HepG2 (cell line): ENCODE results near the gene CDH22. TPM values are rescaled to one million over a fixed set of nuclear protein-coding genes. Genes with fewer than 3 reads are reported as not detected.

Source experiments
- BCL6 ChIP-seq: IDR thresholded peaks from 2 replicates; pipeline ENCODE4 v1.6.1; 2016; ENCODE audit warnings: missing genetic modification reagents, missing compliant biosample characterization
- ETV5 ChIP-seq: IDR thresholded peaks from 2 replicates; pipeline ENCODE4 v1.6.1; 2018; ENCODE audit warnings: missing biosample characterization, missing genetic modification reagents, inconsistent platforms, borderline replicate concordance
- FOSL2 ChIP-seq: sonication (generic); formaldehyde crosslinking; IDR thresholded peaks from 2 replicates; pipeline ENCODE4 v1.4.0; 2020; ENCODE audit warnings: missing genetic modification reagents
- HOXA9 ChIP-seq: sonication (generic); formaldehyde crosslinking; IDR thresholded peaks from 2 replicates; pipeline ENCODE4 v1.8.1; 2022; ENCODE audit warnings: missing genetic modification reagents, mild to moderate bottlenecking, moderate library complexity, borderline replicate concordance
- MAFF ChIP-seq: IDR thresholded peaks from 2 replicates; pipeline ENCODE4 v1.6.1; 2011; ENCODE audit warnings: low read depth, low read length, improper control_type of control experiment
- MLLT10 ChIP-seq: sonication (generic); formaldehyde crosslinking; IDR thresholded peaks from 2 replicates; pipeline ENCODE4 v1.4.0; 2020; ENCODE audit warnings: missing genetic modification reagents
- NPAS2 ChIP-seq: sonication (generic); formaldehyde crosslinking; IDR thresholded peaks from 2 replicates; pipeline ENCODE4 v1.8.0; 2022; ENCODE audit warnings: mild to moderate bottlenecking, missing genetic modification reagents, borderline replicate concordance
- NR2F1 ChIP-seq, 2 experiments: fragments of 450-650 bp in 1 of 2; formaldehyde crosslinking in 1 of 2; IDR thresholded peaks; 2 replicates each; pipeline versions ENCODE4 v1.5.0 to v1.6.1; 2016 to 2020; ENCODE audit warnings: mild to moderate bottlenecking in 1 of 2, missing compliant biosample characterization in 1 of 2, missing genetic modification reagents in 1 of 2, moderate library complexity in 1 of 2
- PHB2 ChIP-seq: fragments of 450-650 bp; IDR thresholded peaks from 2 replicates; pipeline ENCODE4 v1.6.1; 2018; ENCODE audit not compliant: partially characterized antibody
- POLR2G ChIP-seq: fragments of 200-400 bp; formaldehyde crosslinking; IDR thresholded peaks from 2 replicates; pipeline ENCODE4 v1.6.1; 2018; ENCODE audit warnings: mild to moderate bottlenecking, low read depth, low read length, moderate library complexity
- RELA ChIP-seq: sonication (generic); formaldehyde crosslinking; IDR thresholded peaks from 2 replicates; pipeline ENCODE4 v1.4.0; 2020; ENCODE audit warnings: missing genetic modification reagents
- RFX5 ChIP-seq: IDR thresholded peaks from 2 replicates; pipeline ENCODE4 v1.6.1; 2011; ENCODE audit warnings: low read depth, low read length, improper control_type of control experiment
- RXRB ChIP-seq: IDR thresholded peaks from 2 replicates; pipeline ENCODE4 v1.6.1; 2016; ENCODE audit warnings: borderline replicate concordance, missing genetic modification reagents, missing compliant biosample characterization
- SRSF1 ChIP-seq: fragments of 200-400 bp; formaldehyde crosslinking; optimal IDR thresholded peaks from 2 replicates; pipeline ENCODE3; 2017; ENCODE audit warnings: mild to moderate bottlenecking, low read depth, low read length, moderate library complexity
- TBP ChIP-seq: sonication (generic); formaldehyde crosslinking; IDR thresholded peaks from 2 replicates; pipeline ENCODE4 v1.5.0; 2020; ENCODE audit warnings: missing genetic modification reagents
- ZNF136 ChIP-seq: sonication (generic); formaldehyde crosslinking; IDR thresholded peaks from 2 replicates; pipeline ENCODE4 v1.8.1; 2022; ENCODE audit warnings: low read depth, mild to moderate bottlenecking, moderate library complexity, missing genetic modification reagents
- ZNF232 ChIP-seq: sonication (generic); formaldehyde crosslinking; IDR thresholded peaks from 2 replicates; pipeline ENCODE4 v1.4.0; 2020; ENCODE audit warnings: missing genetic modification reagents, borderline replicate concordance
- ZNF253 ChIP-seq: sonication (generic); formaldehyde crosslinking; IDR thresholded peaks from 2 replicates; pipeline ENCODE4 v1.8.0; 2022; ENCODE audit warnings: mild to moderate bottlenecking, missing genetic modification reagents, borderline replicate concordance
- ZNF256 ChIP-seq: sonication (generic); formaldehyde crosslinking; conservative IDR thresholded peaks from 2 replicates; pipeline ENCODE4 v1.4.0; 2020; ENCODE audit warnings: missing genetic modification reagents
- ZNF337 ChIP-seq: sonication (generic); formaldehyde crosslinking; IDR thresholded peaks from 2 replicates; pipeline ENCODE4 v1.5.1; 2020; ENCODE audit warnings: missing genetic modification reagents, low read depth, mild to moderate bottlenecking, borderline replicate concordance
- ZNF546 ChIP-seq: sonication (generic); formaldehyde crosslinking; conservative IDR thresholded peaks from 2 replicates; pipeline ENCODE4 v1.8.1; 2023; ENCODE audit warnings: mild to moderate bottlenecking, missing genetic modification reagents
- ZNF644 ChIP-seq: IDR thresholded peaks from 2 replicates; pipeline ENCODE4 v1.6.1; 2016; ENCODE audit warnings: low read depth
- ZNF674 ChIP-seq: sonication (generic); formaldehyde crosslinking; IDR thresholded peaks from 2 replicates; pipeline ENCODE4 v1.5.0; 2020; ENCODE audit warnings: low read depth, mild to moderate bottlenecking, missing genetic modification reagents
- ZNF724P ChIP-seq: sonication (generic); formaldehyde crosslinking; IDR thresholded peaks from 2 replicates; pipeline ENCODE4 v1.8.0; 2022; ENCODE audit warnings: missing genetic modification reagents, borderline replicate concordance
- ZNF768 ChIP-seq: sonication (generic); formaldehyde crosslinking; IDR thresholded peaks from 2 replicates; pipeline ENCODE4 v1.4.0; 2020; ENCODE audit warnings: missing genetic modification reagents
- polyA plus RNA-seq, 8 experiments: library from polyadenylated mRNA; depleted of rRNA in 3 of 8; stranded (reverse) in 7 of 8; unstranded in 1 of 8; fragments of >200 nt; fragmentation: Illumina TruSeq in 4 of 8; extraction: Trizol in 4 of 8; gene quantifications; 2 replicates each; pipeline versions ENCODE4 v1.2.1 to v1.2.3, GENCODE V29; 2011 to 2016; ENCODE audit warnings: low read depth in 4 of 8, missing spikeins in 1 of 8, mixed read lengths in 1 of 8; ENCODE audit not compliant: insufficient read depth in 1 of 8
- total RNA-seq, 5 experiments: library from RNA; depleted of rRNA; stranded (reverse); fragments of >200 nt; fragmentation: Illumina TruSeq; extraction: Trizol; gene quantifications; 2 replicates each; pipeline ENCODE4 v1.2.3, GENCODE V29; 2016; ENCODE audit warnings: low read depth in 1 of 5
- TF ChIP-seq, protein P1 (sequence below): sonication (generic); formaldehyde crosslinking; IDR thresholded peaks from 2 replicates; pipeline ENCODE4 v1.4.0; 2020; ENCODE audit warnings: missing genetic modification reagents
- TF ChIP-seq, protein P2 (sequence below): sonication (generic); formaldehyde crosslinking; IDR thresholded peaks from 2 replicates; pipeline ENCODE4 v1.4.0; 2020; ENCODE audit warnings: missing genetic modification reagents, low read depth, mild to moderate bottlenecking, borderline replicate concordance
- TF ChIP-seq, protein P3 (sequence below): sonication (generic); formaldehyde crosslinking; IDR thresholded peaks from 2 replicates; pipeline ENCODE4 v1.5.0; 2020; ENCODE audit warnings: missing genetic modification reagents, mild to moderate bottlenecking, borderline replicate concordance
- TF ChIP-seq, protein P4 (sequence below): sonication (generic); formaldehyde crosslinking; IDR thresholded peaks from 2 replicates; pipeline ENCODE4 v1.5.1; 2020; ENCODE audit warnings: missing genetic modification reagents, mild to moderate bottlenecking, borderline replicate concordance

The CDH22 gene
- total and polyA plus RNA-seq, 2 of the 13 experiments (the other 11 are each of a cell fraction or from before 2014, with no cell fraction given) = not detected

DNA sequence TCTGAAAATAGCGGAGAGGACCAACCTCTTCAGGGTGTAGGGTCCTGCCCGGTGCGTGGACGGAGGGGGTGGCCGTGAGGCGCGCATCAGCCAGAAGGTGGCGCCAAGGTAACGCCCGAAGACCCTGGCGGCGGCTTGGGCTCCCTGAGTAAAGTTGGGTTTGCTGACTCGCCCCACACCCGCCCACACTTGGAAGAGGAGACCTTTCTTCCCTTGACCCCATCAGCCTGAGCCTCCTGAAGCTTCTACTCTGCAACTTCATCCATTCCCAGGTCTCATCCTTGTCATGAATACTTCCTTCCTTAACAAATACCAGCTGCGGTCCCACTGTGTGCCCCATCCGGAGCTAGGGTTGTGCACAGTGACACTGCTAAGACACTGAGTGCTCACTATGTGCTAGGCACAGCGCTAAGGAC lies 175.6 kb downstream of the CDH22 start (continued):
- TF ChIP-seq ZNF253 (CRISPR knock-in tag) = no peak
- TF ChIP-seq, protein P1, sequence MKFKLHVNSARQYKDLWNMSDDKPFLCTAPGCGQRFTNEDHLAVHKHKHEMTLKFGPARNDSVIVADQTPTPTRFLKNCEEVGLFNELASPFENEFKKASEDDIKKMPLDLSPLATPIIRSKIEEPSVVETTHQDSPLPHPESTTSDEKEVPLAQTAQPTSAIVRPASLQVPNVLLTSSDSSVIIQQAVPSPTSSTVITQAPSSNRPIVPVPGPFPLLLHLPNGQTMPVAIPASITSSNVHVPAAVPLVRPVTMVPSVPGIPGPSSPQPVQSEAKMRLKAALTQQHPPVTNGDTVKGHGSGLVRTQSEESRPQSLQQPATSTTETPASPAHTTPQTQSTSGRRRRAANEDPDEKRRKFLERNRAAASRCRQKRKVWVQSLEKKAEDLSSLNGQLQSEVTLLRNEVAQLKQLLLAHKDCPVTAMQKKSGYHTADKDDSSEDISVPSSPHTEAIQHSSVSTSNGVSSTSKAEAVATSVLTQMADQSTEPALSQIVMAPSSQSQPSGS (CRISPR knock-in tag) = no peak
- TF ChIP-seq POLR2G = no peak
- TF ChIP-seq, protein P2, sequence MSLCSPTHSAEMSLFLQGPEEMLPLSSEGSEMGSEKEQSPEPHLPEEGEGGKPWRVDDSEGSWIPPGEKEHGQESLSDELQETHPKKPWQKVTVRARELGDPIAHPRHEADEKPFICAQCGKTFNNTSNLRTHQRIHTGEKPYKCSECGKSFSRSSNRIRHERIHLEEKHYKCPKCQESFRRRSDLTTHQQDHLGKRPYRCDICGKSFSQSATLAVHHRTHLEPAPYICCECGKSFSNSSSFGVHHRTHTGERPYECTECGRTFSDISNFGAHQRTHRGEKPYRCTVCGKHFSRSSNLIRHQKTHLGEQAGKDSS = no peak
- TF ChIP-seq SRSF1 = no peak
- no peak for TF ChIP-seq RELA
- no peak for TF ChIP-seq NR2F1 (CRISPR knock-in tag; IDR thresholded peaks at IDR 0.05)
- no peak for TF ChIP-seq NPAS2
- TF ChIP-seq ZNF232 (CRISPR knock-in tag) = no peak
- TF ChIP-seq ZNF768 (CRISPR knock-in tag) = peak; percentile 71; the same call in 1 of the 2 replicates
- no peak for TF ChIP-seq ZNF724P (CRISPR knock-in tag)
- no peak for TF ChIP-seq RFX5
- no peak for TF ChIP-seq RXRB (CRISPR knock-in tag)
- TF ChIP-seq, protein P3, sequence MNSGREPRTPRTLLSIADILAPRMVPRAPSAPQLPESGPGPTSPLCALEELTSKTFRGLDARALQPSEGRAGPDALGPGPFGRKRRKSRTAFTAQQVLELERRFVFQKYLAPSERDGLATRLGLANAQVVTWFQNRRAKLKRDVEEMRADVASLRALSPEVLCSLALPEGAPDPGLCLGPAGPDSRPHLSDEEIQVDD (CRISPR knock-in tag) = no peak
- TF ChIP-seq PHB2 = no peak
- no peak for TF ChIP-seq ZNF644 (CRISPR knock-in tag)
- TF ChIP-seq, protein P4, sequence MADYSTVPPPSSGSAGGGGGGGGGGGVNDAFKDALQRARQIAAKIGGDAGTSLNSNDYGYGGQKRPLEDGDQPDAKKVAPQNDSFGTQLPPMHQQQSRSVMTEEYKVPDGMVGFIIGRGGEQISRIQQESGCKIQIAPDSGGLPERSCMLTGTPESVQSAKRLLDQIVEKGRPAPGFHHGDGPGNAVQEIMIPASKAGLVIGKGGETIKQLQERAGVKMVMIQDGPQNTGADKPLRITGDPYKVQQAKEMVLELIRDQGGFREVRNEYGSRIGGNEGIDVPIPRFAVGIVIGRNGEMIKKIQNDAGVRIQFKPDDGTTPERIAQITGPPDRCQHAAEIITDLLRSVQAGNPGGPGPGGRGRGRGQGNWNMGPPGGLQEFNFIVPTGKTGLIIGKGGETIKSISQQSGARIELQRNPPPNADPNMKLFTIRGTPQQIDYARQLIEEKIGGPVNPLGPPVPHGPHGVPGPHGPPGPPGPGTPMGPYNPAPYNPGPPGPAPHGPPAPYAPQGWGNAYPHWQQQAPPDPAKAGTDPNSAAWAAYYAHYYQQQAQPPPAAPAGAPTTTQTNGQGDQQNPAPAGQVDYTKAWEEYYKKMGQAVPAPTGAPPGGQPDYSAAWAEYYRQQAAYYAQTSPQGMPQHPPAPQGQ (CRISPR knock-in tag) = no peak
- 0 out of 2 replicates have a peak, but pooled peaks have one; percentile 28 for TF ChIP-seq FOSL2
- no peak for TF ChIP-seq ZNF256 (CRISPR knock-in tag)
- no peak for TF ChIP-seq MAFF
- no peak for TF ChIP-seq ETV5 (CRISPR knock-in tag)
- no peak for TF ChIP-seq ZNF546 (CRISPR knock-in tag)
- TF ChIP-seq ZNF337 = no peak
- no peak for TF ChIP-seq TBP (CRISPR knock-in tag)
- no peak for TF ChIP-seq MLLT10
- TF ChIP-seq BCL6 (CRISPR knock-in tag) = no peak
- no peak for TF ChIP-seq ZNF674 (CRISPR knock-in tag)
- TF ChIP-seq HOXA9 (CRISPR knock-in tag) = no peak
- 0 out of 2 replicates have a peak, but pooled peaks have one; percentile 43 for TF ChIP-seq ZNF136 (CRISPR knock-in tag)
